GM19193 (cell line): ENCODE results near the gene ELF3.

Experiments
- POLR2A ChIP-seq: IDR thresholded peaks from 4 replicates; pipeline ENCODE4 v1.6.1; 2011; ENCODE audit not compliant: insufficient read depth, insufficient read length; ENCODE audit errors: extremely low read depth

Gene ELF3

DNA sequence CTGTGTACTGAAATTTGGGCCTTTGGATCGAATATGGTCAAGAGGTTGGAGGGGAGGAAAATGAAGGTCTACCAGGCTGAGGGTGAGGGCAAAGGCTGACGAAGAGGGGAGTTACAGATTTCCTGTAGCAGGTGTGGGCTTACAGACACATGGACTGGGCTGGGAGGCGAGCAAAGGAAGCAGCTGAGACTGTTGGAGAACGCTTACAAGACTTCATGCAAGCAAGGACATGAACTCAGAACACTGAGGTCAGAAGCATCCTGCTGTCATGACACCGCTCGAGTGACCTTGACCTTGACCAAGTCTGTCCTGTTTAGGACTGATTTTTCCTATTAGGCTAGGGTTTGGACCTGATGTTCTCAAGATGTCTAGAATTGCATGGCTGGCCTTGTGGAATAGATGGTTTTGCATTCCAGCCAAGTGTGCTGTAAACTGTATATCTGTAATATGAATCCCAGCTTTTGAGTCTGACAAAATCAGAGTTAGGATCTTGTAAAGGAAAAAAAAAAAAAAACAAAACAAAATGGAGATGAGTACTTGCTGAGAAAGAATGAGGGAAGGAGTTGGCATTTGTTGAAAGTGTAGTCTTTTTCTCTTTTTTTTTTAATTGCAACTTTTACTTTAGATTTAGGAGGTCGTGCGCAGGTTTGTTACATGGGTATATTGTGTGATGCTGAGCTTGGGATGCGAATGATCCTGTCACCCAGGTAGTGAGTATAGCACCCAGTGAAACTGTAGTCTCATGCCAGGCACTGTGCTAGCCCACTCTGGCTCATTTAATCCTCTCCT is 5.8 kb downstream of the ELF3 start:
- TF ChIP-seq POLR2A = no peak

DNA sequence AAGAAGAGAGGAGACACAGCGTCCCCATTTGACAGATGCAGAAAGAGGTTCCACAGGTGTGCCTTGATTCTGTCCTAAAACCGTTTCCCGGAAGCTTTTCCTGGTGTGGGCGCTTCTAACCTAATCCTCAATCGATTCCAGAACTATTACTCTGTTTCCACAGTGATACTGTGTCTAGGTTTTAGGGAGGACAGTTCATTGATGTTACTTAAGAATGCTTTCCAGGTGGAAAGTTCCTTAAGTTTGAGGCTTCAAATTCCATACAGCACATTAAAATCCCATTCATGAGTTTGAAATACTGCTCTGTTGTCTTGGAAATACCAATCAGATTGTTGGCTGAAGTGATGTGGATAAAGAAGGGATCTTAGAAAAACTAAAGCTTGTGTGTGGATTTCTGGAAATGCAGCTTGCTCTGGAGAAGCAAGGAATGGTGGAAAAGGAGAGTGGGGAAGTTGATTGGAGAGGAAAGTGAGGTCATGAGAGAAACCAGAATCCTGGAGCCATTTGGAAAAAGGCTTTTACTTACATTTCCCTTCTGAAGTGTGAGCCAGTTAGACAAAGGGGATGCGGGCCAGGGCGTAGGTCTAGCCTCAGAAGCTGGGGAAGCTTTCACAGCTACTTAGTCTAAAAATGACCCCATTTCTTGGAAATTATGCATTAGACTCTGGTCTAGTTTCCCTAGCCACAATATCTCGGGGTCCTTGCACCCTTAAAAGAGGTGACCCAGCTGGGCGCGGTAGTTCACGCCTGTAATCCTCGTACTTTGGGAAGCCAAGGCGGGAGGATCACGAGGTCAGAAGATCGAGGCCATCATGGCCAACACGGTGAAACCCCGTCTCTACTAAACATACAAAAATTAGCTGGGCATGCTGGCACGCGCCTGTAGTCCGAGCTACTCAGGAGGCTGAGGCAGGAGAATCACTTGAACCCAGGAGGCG is 6.7 kb downstream of the ELF3 start:
- no peak for TF ChIP-seq POLR2A

DNA sequence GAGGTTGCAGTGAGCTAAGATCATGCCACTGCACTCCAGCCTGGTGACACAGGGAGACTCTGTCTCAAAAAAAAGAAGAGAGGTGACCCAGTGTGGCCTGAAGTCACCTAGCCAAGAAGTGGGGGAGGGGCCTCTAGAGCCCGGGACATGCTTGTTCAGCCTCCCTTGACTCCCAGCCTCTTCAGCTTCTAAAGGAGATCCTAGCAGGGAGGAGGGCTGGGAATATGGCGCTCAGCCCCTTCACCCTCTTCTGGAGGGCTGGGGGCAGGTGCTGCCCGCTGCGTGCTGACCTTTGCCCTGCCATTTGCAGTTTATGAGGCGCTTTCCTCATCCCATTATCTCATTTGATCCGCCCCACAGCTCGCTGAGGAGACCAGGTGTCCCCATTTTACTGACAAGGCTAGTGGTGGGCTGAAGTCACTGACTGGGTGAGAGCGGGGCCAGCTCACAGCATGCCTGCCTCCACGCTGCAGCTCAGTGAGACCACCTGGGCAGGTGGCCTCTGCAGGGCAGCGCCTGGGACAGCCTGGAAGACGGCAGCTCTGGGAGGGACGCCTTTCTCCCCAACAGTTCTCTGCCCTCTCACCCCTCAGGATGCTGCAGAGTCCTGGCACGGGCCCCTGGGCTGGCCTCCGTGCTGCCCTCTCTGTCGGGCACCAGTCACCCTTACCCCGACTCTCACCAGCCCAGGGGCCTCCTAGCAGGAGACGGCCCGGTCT is 7.5 kb downstream of the ELF3 start:
- TF ChIP-seq POLR2A = no peak

DNA sequence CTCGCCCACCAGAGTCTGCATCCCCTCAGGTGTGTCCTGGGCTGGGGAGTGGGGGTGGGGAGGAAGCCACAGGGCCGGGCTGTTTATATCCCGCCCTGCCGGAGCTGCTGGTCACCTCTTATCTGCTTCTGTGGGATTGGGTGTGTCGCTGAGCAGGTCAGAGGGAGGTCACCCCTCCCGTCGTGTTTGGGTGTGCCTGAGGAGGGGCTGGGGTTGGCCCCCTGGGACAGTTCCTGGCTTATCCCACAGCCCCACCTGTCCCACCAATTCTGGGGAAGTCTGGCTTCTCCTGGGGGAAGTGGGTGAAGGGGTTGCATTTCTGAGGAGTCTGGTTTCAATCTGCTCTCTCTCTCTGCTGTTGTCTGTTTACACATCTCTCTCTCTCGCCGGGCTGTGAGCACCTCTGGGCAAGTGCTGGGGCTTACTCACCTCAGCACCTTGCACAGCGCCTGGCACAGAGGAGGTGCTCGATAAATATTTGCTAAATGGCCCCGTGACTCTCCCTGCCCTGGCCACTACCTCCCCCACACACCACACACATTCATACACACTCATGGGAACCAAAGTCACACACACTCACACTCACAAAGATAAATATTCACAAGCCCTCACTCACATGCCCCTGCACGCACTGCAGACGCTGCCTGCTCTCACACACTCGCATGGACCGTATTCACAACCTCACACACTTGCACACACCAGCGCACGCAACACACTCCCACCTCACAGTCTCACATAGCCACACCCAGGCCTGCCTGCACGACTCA is 8.3 kb downstream of the ELF3 start:
- no peak for TF ChIP-seq POLR2A

DNA sequence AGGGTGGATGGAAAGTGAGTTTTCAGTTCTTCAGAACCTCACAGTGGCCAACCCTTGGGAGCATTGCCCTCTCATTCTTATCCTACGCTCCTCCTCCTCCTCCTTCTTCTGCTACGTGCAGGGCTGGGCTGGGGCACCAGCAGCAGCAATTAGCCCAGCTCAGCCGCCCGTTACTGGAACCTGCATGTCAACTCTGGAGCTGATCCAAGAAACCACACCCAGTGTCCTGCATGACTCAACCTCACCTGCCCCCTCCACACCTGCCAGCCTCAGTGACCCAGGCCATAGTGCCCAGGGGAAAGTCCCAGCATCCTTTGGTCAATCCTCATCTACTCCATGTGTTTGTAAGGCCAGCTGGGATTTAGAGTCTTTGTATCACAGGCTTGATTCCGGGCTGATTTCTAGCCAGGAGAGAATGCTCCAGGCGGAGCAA is 12.6 kb downstream of the ELF3 start:
- no peak for TF ChIP-seq POLR2A

DNA sequence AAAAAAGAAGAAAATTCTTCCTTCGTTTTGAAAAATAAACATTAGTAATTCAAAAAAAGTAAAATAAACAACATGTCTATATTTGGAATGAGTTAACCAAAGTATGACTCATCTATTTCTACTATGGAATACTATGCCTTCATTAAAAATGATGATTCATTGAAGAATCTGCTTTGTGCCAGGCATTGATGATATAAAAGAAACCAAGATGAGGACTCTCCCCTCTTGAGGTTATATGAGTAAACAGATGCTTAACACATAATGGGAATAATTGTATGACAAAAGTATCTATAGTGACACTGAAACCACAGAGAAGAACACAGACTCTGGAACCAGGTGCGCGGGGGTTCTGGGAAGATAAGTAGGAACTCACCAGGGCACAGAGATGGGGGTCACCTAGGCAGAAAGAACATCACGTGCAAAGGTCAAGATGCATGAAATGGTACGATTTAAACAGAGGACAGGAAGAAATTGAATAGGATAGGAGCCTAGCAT is 18.8 kb downstream of the ELF3 start:
- no peak for TF ChIP-seq POLR2A

DNA sequence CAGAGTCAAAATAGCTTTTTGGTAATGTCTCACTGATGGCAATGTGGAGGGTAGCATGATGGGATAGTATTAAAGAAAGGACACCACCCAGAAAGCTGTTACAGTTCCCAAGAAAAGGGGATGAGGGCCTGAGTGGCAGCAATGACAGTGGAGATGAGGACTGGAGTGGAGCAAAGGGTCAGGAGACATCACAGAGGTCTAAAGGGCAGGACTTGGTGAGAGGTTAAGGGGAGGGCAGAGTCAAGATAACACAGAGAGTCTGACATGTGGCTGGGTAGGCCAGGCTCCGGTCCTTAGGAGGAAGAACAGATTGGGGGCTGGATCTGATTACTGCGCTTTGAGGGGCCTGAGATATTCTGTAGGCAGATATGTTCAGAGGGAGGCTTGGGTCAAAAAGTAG is 19.3 kb downstream of the ELF3 start:
- no peak for TF ChIP-seq POLR2A

DNA sequence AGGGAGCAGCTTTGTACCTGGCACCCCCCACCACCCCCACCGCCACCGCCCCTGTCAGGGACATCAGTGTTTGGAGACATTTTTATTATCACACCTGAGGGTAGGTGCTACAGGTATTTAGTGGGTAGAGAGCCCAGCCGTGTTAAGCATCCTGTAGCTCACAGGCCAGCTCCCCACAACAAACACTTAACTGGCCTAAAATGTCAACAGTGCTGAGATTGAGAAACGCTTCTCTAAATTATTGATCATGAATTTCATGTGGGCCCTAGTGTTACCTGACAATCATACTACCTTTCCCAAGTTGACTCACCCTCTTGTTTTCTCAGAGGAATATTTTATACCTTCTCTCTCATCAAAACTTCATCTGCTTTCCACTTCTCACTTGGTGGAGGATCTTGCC is 21.4 kb downstream of the ELF3 start:
- TF ChIP-seq POLR2A = no peak

DNA sequence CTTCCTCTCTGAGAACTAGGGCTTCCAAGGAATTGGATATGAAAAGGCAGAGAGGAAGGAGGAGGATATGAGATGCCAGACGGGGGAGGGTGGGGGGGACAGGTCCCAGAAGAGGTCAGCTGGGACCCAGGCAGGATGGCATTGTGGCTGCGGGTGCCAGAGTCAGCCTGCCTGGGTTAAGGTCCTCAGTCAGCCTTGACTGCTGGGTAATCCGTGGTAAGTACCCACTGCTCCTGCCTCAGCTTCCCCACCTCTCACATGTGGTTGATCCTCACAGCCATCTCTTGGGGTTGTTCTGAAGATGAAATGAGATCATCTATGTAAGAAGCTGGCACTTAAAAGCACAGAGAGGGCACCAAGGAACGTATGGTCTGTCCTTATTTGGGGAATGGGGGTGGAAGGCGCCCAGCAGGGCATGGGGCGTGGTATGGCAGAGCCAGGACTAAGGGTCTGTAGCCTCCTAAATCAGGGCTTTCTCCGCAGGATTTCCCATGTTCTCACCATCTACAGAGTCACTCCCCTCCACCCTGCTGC is 23.8 kb downstream of the ELF3 start:
- no peak for TF ChIP-seq POLR2A

DNA sequence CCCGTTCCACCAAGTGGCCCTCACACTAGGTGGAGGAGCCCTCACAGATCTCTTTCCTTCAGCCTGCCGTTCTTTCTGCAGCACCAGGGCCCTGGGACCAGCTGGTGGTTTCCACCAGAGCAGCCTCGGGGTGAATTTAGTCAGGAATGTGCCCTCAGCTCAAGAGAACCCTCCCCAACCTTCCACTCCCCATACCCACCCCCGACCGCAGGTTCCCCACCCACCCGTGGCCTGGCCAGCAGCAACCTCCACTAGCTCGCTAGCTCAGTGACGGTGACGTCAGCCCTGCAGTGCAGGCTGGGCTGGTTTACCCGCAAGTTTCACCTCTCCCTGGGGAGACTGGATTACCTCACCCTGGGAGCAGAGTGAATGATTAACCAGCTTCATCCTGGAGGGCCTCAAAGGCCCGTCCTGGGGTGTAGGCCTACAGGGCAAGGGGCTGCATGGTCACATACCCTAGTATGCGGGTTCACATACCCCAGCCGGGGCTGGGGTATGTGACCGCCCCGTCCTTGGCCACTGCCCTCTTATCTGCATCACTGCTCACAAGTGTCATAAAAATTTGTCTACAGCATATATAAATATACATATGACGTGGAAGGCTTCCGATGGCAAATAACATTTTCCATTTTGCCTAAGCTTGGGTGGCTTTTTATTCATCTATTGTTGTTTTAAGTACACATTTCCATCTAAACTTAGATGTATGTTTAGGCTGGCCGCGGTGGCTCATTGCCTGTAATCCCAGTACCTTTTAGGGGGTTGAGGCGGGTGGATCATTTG is 24.5 kb downstream of the ELF3 start:
- no peak for TF ChIP-seq POLR2A

DNA sequence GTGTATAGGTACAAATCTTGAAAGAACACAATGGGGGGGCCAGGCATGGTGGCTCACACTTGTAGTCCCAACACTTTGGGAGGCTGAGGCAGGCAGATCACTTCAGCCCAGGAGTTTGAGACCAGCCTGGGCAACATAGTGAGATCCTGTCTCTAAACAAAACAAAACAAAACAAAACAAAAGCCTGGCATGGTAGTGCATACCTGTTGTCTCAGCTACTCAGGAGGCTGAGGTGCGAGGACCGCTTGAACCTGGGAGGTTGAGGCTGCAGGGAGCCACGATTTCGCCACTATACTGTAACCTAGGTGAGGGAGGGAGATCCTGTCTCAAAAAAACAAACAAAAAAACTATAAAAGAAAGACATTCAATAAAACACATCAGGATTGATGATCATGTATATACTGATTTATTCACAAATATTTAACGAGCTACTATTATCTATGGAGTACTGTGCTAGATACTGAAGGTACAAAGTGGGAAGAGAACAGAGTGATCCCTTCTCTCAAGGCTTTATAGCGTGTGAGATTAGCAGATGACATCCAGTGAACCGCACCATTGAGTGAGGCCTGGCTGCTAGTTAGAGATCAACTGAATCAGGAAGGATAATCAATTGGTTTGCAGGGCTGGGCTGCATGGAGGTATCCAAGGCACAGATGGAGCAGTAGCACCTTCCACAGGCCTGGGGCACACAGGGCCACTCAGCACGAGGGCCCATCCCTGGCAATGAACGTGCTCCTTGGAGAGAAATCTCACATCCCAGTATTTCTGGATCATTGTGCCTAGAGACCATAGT is 26.4 kb downstream of the ELF3 start:
- TF ChIP-seq POLR2A = no peak

DNA sequence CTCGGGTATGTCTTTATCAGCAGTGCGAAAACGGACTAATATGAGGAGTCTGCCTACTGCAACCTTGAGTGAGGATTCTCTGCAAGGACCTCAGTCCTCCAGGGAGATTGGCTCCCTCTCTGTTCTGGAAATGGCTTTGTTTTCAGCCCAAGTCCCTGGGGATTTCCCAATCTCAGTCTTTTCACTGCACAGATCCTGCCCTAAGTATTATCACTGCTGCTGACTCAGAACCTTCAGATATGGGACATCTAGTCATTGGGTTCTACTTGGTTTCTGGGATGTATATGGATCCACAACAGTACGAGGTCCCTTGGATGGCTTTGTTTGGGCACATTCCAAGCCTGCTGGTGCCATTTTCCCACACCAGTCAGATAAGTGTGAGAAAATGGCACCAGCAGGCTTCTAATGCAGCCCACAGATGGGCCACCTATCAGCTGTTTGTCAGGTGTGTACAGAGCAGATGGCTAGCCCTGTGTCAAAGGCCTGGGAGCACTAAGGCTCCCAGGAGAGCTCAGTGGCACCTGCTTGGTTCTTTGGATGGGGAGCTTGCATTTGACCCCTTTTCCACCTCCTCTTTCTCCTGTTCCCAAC is 27.4 kb downstream of the ELF3 start:
- TF ChIP-seq POLR2A = no peak
